ENCODE measurements around the gene PMIS2. TPM values are rescaled to one million over a fixed set of nuclear protein-coding genes. Genes with fewer than 3 reads are reported as not detected.

PMIS2 gene
- total RNA-seq, 1 donor from 2014 or later, result not detected

DNA sequence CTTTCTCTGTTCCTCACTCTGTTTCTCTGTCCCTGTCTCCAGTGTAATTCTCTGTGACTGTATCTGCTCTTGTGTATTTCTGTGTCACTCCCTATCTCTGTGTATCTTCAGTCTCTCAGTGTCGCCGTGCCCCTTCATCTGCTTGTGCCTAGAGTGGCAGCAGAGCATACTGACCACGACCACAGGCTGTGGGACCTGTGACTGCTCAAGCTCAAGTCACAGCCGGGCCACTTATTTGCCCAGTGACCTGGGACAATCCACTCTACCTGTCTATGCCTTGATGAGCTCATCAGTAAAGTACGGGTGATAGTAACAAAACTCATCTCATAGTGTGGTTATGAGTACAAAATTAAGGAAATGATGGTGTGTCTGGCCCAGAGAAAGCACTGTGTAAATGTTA, 31.9 kb upstream of the PMIS2 start:
- H3K4me1 Mint-ChIP-seq (ENCODE audit: low read depth, unreplicated experiment), result no peaks in the 10 kb centered on the region
- no peak for TF ChIP-seq EZH2 (IDR thresholded peaks at IDR 0.05; ENCODE audit: insufficient read depth, low read length)
- TF ChIP-seq, protein P1, sequence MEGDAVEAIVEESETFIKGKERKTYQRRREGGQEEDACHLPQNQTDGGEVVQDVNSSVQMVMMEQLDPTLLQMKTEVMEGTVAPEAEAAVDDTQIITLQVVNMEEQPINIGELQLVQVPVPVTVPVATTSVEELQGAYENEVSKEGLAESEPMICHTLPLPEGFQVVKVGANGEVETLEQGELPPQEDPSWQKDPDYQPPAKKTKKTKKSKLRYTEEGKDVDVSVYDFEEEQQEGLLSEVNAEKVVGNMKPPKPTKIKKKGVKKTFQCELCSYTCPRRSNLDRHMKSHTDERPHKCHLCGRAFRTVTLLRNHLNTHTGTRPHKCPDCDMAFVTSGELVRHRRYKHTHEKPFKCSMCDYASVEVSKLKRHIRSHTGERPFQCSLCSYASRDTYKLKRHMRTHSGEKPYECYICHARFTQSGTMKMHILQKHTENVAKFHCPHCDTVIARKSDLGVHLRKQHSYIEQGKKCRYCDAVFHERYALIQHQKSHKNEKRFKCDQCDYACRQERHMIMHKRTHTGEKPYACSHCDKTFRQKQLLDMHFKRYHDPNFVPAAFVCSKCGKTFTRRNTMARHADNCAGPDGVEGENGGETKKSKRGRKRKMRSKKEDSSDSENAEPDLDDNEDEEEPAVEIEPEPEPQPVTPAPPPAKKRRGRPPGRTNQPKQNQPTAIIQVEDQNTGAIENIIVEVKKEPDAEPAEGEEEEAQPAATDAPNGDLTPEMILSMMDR (IDR thresholded peaks at IDR 0.05; ENCODE audit: insufficient read depth, low read depth, low read length), result no peak
- Histone ChIP-seq H3K27ac (ENCODE audit: low read depth, low read length) (no peak overlapping the region), H3K4me3 (ENCODE audit: insufficient read depth, low read depth, low read length) (no peak overlapping the region), H3K9me3 (ENCODE audit: insufficient read depth, low read depth, low read length) (no peaks in the 10 kb centered on the region), H3K4me1 (ENCODE audit: insufficient read depth, low read length) (peaks cover 2% of the 10 kb centered on the region), H4K20me1 (ENCODE audit: insufficient read depth, low read length) (peaks cover 11% of the 10 kb centered on the region), H3K4me2 (ENCODE audit: low read length) (no peak overlapping the region), H3K9ac (ENCODE audit: low read length) (no peak overlapping the region), H3K36me3 (ENCODE audit: insufficient read depth, low read length) (no peaks in the 10 kb centered on the region), H3K27me3 (ENCODE audit: insufficient read depth, low read length) (peaks cover 8% of the 10 kb centered on the region), H3K79me2 (ENCODE audit: insufficient read depth, low read length) (no peaks in the 10 kb centered on the region), H2AFZ (ENCODE audit: low read depth, low read length) (no peak overlapping the region)
- DNase-seq (ENCODE audit: low read depth) (no peak), FAIRE-seq (no peak)
- peak overlapping the region; percentile 21 for H3K27ac Mint-ChIP-seq (ENCODE audit: unreplicated experiment)
- H3K9me3 Mint-ChIP-seq (ENCODE audit: unreplicated experiment), result no peaks in the 10 kb centered on the region
- H3K4me3 Mint-ChIP-seq (ENCODE audit: unreplicated experiment), result no peak overlapping the region
- H3K27me3 Mint-ChIP-seq (ENCODE audit: low read depth, unreplicated experiment), result peaks cover 47% of the 10 kb centered on the region
- H3K36me3 Mint-ChIP-seq (ENCODE audit: low read depth, unreplicated experiment), result peaks cover 5% of the 10 kb centered on the region

DNA sequence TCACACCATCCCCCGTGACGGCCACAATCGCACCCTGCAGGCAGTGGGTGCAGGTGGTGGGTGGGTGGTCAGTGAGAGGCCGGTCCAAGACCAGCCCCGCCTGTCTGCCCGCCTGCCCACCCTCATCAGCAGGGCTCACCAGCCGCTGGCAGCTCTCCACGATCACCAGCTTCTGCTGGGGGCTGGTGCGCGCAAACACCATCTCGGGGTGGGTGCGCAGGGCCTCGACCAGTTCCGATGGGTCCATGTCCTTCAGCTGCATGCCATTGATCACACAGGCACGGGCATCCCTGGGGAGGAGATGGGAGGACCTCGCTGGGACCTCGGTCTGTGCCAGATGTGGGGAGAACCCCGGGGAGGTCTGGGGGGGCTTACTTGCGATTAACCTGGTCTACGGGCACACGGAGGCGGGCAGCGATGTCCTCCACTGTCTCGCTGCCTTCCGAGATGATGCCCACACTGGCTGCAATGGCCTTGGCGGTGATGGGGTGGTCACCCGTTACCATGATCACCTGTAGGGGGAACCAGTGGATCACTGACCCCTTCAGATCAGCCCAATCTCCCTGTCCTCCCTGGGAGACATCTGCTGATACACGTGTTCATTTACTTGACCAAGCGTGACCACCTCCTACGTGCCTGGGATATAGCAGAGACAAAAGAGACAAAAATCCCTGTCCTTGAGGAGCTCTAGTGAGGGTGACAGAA, 30.5 kb upstream of the PMIS2 start:
- no peak for DNase-seq (ENCODE audit: low read depth)

More for the DNA sequence above, 30.5 kb upstream of the PMIS2 start:
- H3K4me2 ChIP-seq (ENCODE audit: low read length), result no peak overlapping the region
- H3K36me3 ChIP-seq (ENCODE audit: insufficient read depth, low read length), result no peaks in the 10 kb centered on the region
- H3K9ac ChIP-seq (ENCODE audit: low read length), result no peak overlapping the region
- H3K27ac ChIP-seq (ENCODE audit: low read depth, low read length), result no peak overlapping the region
- no peaks in the 10 kb centered on the region for H3K4me1 Mint-ChIP-seq (ENCODE audit: low read depth, unreplicated experiment)
- H3K4me3 Mint-ChIP-seq (ENCODE audit: unreplicated experiment), result no peak overlapping the region
- H3K9me3 Mint-ChIP-seq (ENCODE audit: unreplicated experiment), result no peaks in the 10 kb centered on the region
- H3K9me3 ChIP-seq (ENCODE audit: insufficient read depth, low read depth, low read length), result no peaks in the 10 kb centered on the region
- H3K4me3 ChIP-seq (ENCODE audit: insufficient read depth, low read depth, low read length), result no peak overlapping the region
- FAIRE-seq, result no peak
- no peak overlapping the region for H3K27ac Mint-ChIP-seq (ENCODE audit: unreplicated experiment)
- H3K27me3 ChIP-seq (ENCODE audit: insufficient read depth, low read length), result peaks cover 10% of the 10 kb centered on the region
- H3K79me2 ChIP-seq (ENCODE audit: insufficient read depth, low read length), result no peaks in the 10 kb centered on the region
- H3K36me3 Mint-ChIP-seq (ENCODE audit: low read depth, unreplicated experiment), result peaks cover 5% of the 10 kb centered on the region
- H3K27me3 Mint-ChIP-seq (ENCODE audit: low read depth, unreplicated experiment), result peaks cover 61% of the 10 kb centered on the region
- no peak for TF ChIP-seq EZH2 (IDR thresholded peaks at IDR 0.05; ENCODE audit: insufficient read depth, low read length)
- TF ChIP-seq, protein P1 (IDR thresholded peaks at IDR 0.05; ENCODE audit: insufficient read depth, low read depth, low read length), result peak; percentile 23
- no peaks in the 10 kb centered on the region for H4K20me1 ChIP-seq (ENCODE audit: insufficient read depth, low read length)
- peaks cover 2% of the 10 kb centered on the region for H3K4me1 ChIP-seq (ENCODE audit: insufficient read depth, low read length)
- no peak overlapping the region for H2AFZ ChIP-seq (ENCODE audit: low read depth, low read length)
